HG02759 (cell line): ENCODE results near the gene NRXN2.

Experiments
- ATAC-seq: cut with Tn5 transposase; IDR thresholded peaks from one replicate; pipeline ENCODE4 v1.9.1; 2021; ENCODE audit warnings: mild to moderate bottlenecking, moderate library complexity; ENCODE audit not compliant: unreplicated experiment

Gene NRXN2

DNA sequence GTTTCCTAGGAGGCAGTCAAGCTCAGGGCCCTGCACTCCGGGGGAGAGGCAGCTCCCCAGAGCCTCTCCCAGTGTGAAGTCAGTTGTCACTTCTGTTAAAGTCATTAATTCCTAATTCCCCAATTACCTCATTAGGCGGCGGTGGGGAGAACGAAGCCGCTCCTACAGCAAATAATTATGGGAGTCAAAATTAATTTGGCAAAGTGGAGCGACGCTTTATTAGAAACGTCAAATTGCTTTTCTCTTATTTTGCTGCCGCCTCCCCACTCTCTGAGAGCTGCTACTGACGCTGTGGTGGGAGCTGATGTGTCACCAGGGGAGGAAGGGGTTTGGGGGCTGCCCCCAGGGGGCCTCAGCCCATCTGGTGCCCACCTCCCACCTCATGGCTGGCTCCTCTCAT, 90.3 kb downstream of the NRXN2 start:
- no peak for ATAC-seq

DNA sequence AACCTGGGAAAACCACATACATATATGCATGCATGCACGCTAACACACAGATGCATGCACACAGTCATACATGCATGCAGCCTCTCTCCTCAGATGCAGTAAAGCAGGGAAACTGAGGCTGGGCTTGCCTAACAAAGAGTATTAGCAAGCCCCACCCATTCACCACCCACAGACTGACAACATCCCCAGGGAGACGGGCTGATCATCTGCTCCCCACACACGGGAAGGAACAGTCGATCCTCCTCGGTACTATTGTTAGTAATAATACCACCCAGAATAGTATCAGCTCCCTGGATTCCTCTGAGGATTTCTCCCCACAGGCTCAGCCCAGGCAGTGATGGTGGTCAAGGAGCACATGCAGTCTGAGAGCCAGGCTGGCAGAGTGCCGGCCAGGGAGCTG, 90.8 kb downstream of the NRXN2 start:
- no peak for ATAC-seq

DNA sequence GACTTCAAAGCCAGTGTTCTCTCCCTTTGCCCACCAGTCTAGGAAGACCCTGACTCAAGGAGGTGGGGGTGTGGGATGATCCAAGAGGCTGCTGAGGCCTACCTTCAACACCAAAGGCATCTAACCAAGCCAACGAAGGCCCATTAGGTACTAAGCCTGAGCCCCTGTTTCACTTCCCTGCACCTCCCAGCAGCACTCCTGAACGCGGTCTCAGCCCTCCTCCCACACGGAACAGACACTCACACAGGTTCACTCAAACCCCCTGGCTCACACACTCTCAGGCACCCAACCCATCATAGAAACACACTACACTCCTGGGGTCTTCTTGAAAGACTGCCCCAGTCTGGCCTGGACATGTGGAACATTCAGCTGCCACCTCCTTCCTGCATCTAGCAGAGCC, 91.3 kb downstream of the NRXN2 start:
- ATAC-seq: no peak

DNA sequence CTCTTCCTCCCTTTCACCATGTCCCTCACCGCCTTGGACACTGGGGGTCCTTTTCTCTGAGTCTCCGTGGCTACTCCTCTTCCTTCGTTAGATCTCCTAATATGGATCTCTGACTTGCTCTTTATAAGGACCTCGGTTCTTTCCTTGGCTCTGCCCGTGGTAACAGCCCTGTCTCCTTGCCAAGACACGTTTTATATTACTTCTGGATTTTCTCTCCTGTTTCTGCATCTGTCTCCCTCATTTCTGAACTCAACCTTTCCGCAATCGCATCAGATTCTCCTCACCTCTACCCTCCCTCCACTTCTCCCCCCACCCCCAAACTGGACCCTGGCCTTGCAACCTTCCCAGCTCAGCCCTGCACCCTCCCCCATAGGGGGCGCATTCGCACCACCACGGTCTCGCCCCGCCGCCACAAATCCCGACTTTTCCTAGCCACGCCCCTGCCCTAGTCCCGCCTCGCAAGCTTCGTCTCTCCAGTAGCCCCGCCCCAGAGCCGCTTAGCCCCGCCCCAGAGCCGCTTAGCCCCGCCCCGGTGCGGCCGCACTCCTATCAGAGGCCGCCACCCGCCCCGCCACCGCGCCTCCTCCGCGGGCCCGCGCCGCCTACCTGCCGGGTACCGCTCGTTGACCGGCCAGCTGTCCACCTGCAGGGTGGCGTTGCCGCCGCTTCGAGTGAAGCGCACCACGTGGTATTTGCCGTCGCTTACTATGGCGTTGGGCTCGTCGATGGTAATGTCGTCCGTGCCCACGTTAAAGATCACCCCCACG, 93.0 kb downstream of the NRXN2 start:
- no peak for ATAC-seq

DNA sequence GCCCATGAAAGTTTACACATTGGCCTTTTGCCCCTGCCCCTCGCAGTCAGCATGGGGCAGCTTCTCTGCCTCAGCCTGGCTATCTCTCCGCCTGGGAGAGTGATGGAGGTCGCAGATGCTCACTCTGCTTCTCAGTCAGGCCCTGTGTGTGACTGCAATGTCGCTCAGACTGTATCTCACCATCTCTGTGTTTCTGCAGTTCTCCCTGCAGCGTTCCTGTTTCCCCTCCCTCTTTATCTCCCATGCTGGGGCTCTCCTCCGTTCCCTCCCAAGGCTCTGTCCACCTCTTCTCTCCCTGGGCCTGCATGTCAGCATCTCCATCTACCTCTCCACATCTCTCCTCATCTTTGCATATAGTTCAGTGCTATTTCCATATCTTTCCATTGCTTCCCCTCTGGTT, 93.9 kb downstream of the NRXN2 start:
- ATAC-seq: no peak

DNA sequence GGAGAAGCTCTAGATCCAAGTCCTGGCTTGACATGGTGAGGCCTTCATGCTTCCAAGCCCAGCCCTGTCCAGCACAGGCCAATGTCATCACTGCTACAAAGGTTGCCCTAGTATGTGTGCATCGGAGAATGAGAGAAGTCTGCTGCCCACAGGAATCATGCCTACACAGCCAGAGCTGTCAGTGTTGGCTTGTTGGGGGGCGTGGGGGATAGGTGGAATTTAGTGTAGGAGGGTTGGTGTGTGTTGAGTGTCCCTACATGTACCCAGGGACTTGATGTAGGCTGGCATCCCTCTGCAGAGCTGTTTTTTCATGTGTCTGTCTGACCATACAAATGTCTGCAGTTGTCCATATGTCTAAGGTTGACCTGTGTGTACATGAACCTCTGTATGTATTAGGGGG, 94.4 kb downstream of the NRXN2 start:
- ATAC-seq: no peak

DNA sequence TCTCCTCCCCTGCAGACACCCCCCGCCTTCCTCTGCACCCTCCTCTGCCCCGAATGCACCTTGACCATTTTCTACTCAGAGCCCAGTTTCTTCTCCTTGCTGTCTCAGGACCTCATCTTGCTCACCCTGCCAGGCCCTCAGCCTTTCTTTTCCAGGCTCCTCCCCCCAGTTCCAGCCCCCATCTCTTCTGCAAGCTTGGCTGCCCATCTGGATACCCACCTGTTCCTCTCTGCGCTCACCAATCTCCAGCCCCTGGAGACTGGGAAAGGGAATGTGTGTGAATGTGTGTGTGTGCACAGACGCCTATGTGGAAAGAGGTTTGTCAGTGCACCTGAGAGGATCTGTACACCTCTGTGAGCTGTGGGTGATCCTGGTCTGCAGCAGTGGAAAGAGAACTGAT, 95.6 kb downstream of the NRXN2 start:
- ATAC-seq: no peak

DNA sequence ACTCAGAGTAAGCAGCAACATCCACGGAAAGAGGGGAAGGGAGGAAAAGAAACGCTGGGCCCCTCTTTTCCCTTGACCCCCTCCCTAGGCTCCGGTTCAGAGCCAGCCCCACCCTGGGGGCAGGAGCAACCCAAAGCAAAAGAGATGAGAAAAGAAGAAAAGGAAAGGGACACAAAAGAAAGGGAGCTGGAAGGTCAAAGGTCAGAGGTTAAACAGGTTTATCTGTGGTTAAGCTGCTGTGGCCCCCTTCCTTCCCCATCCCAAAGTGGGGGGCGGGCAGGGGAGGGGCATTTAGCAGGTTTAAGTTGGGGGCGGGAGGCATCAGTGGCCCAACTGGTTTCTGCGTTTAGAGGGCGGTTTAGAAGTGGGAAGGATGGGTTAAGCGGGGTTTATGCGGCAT, 96.4 kb downstream of the NRXN2 start:
- no peak for ATAC-seq

DNA sequence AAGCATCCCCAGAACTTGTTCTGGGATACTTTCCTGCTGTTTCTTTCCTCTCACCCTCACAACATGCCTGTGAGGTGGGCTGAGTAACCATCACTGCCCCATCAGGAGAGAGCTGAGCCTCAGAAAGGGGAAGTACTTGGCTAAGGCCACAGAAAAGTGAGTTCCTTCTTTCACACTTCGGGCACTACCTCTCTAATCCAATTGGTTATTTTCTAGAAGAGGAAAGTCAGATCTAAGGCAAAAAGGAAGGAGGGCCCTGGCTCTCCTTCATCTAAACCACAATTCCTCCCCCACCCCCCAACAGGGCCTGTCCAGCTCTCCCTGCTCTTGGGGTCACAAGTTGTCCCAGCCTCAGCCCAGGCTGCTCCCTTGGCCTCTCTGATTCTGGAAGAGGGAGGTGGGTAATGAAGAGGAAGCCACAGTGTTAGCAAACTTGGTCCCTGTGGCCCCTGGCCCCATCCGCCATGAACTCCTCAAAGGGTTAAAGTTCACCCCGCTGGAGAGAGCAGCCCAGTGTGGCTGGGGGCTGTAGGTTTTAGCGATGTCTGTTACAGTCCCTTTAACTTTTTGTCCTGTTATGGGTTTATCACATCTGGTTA, 98.0 kb downstream of the NRXN2 start:
- ATAC-seq: no peak

DNA sequence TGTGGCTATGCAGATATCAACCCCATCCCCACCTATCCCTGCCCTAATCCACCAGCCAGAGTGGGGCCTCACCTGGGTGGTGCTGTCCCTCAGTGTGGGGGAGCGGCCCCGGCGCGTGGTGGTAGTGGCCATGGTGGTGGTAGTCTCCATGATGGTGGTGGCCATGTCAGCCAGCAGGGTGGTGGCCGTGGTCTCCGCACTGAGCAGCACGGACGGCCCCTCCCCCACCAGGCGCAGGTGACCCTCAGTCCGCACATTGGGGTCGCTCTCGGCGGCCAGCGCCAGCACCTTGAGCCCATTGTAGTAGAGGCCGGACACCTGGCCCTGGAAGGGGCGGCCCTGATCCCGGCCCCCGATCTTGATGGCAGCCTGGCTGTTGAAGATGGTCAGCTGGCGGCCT, 100.3 kb downstream of the NRXN2 start:
- no peak for ATAC-seq

DNA sequence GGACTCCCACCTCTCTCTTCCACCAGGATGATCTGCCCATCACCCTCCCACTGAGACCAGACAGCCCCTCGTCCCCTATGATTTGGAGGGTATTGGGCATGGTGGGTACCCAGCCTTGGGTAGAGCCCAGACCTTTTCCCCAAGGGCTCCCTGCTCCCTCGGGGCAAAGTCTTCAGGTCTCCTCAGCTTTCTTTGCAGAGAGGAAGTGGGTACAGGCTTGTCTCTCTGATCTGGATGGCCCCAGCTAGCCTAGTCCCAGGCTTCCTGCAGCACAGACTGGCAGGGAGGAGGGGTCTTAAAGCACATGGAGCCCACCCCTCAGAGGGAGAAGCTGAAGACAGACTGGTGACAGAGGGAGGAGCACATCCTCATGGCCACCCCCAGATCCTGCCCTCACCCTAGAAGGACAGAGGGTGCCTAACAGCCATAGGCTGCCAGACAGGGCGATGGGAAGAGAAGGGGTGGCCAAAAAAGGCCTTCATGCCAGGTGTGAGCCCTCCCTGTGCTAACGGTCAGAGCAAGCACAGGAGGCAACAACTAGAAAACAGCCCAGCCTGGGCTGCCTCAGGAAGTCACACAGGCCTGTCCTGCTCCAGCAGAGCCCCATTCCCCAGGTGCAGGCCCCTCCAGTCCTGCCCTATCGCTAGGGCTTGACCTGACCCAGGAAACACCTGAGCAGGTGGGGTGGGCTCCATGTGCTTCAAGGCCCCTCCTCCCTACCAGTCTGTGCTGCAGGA, 101.5 kb downstream of the NRXN2 start:
- no peak for ATAC-seq

DNA sequence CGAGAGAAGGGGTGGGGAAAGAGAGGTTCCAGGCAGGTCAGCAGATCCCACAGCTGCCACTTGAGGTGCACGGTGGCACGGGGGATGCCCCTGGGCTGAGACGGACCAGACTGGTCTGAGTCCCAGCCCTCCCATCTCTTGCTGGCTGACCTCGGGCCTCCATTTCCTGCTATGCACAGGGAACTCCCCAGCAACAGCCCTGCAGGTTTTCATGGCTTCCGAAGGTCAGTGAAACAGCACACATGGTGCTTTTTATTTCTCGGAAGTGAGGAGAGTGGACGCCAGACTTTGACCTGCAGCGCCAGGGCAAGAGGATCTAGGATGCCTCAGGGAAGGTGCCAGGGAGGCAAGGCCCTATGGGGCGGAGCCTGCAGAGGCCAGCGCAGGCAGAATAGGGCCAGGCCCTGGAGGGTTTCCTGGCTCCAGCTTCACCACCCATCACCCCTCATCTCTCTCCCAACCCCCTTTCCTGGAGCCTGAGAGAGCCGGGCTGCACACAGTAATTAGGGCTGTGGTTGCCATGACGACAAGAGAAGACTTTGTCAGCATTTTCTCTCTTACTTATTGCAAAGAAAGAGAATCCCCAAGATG, 102.5 kb downstream of the NRXN2 start:
- no peak for ATAC-seq

DNA sequence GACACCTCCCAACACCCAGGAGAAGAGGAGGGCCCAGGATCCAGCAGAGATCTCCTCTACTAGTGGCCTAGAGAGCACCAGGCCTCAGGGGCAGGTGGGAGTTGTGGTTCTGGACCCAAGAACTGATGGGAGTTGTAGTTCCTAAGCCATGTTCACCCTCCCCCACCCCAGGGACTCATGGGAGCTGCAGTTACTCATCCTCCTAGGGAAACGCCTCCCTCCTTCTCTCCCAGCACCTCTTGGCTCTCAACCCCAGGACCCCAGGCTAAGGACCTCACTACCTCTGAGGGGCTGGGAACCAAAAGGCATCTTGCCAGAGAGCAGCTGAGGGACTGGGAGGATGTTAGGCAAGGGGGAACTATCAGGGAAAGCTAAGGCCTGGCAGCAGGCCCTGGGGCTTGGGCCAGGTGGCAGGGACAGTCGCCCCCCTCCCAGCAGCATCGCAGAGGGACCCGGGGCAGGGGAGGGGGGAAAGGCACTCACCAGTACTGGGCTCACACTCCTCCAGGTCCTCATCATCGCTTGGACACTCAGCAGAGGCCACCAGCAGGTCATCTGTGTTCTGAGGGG, 103.1 kb downstream of the NRXN2 start:
- ATAC-seq: no peak

DNA sequence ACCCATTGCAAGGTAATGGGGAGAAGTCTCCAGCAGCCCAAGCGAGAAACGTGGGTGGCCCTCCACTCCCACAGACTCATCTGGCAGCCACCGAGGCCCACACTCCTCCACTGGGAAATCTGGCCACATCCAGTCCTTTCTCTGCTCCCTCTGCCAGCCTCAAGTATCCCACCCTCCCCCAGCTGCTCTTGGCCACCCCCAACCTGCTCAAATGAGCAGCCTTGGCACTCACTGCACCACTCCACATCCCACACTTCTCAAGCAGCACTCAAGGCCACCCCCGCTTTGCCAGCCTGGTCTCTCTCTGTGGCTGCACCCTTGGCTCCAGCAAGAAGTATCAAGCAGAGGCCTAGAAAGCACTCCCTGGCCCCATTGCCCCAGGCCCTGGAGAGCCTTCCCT, 103.8 kb downstream of the NRXN2 start:
- no peak for ATAC-seq

DNA sequence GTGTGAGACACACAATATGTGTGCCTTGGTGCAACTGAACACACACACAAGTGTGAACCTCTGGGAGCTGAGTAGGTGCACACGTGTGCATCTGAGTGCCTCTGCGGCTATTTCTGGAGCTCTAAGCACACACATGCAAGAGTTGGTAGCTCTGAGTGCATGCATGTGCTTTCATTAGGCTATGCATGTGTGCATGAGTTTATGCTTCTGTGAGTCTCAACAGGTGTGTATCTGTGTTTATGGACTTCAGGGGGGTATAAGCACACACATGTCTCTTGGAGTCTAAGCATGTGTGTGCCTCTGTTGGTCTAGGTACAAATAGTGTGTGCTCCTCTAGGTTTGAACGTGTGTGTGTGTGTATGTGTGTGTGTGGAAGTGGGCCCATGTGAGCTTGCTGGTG, 106.2 kb downstream of the NRXN2 start:
- no peak for ATAC-seq

DNA sequence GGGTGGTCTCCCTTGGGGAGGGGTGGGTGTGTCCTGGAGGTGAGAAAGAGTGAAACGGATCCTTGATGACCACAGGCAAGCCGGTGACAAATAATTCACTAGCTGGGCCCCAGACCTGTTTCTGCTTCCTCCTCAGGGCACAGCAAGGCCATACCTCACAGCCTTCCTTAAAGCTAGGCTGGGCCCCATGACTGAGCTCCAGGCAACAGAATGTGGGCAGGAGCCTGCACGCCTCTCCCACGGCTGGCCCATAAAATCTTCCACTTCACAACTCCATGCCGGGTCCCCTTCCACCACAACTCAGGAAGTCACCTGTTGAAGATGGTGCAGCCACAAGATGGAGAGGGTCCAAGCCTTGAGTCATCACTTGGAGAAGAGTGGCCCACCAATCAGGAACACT, 108.1 kb downstream of the NRXN2 start:
- no peak for ATAC-seq

DNA sequence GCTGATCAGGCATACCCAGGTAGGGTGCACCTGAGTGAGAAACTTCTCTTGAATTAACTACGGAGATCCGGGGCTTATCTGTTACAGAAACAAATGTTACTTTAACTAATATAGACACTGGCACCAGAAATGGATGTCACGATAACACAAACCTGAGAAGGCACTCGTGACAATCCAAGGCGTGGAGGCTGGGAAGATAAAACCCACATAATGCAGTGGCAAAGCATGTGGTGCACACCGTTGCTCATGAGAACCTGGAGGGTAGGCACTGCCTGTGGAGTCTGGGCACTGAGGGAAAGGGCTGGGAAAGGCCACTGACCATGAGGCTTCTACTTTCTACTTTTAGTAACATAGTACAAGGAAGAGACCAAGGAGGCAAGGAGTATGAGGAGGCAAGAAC, 109.3 kb downstream of the NRXN2 start:
- no peak for ATAC-seq

DNA sequence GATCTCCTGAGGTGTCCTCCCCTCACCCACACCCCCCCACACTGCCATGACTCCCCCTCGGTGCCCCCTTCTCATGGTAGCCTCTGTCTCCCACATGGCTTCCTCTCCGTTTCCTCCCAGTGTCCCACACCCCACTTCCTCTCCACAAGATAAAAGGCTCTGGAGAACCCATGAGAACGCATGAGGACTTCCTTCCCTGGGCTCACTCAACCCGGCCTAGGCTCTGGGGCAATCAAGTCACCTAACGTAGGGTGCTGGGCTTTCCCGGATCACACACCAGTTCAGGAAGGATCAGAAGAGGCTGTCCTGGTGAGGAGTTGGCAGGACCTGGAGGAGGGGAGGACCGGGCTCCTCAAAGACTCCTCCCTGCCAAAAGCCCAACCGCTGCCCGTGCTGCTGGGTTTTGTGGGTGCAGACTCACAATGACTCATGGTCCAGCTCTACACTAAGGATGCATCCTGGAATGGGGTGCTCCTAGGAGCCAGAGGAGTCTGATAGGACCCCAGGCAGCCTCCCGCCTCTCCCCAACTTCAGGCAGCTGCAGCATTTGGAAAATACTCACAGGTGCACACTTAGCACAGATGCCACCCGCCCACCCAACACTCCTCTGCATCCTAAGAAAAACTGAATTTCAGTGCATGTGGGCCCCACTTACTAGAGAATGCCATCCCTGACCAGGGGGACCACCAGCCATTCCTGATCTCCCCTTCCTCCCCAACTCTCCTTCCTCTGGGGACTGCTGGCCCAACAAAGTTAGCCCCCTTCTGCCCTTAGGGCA, 110.9 kb downstream of the NRXN2 start:
- ATAC-seq: no peak

DNA sequence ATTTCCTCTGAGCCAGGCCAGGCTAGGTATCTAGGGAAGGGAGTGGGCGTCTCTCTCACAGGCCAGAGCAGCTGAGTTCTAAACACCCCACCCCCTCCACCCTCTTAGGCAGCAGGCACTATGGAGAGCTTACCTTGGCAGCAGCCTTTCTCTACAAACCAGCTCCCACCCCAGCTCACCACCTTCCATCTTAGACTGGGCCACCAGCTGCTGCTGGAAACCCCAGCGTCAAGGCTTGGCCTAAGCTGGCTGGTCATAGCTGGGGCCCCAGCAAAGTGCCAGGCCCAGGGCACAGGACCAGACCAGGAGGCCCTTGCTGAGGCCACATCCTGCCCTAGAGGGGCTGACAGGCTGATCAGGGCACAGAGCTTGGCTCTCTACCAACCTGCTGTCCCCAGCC, 111.8 kb downstream of the NRXN2 start:
- ATAC-seq: no peak

DNA sequence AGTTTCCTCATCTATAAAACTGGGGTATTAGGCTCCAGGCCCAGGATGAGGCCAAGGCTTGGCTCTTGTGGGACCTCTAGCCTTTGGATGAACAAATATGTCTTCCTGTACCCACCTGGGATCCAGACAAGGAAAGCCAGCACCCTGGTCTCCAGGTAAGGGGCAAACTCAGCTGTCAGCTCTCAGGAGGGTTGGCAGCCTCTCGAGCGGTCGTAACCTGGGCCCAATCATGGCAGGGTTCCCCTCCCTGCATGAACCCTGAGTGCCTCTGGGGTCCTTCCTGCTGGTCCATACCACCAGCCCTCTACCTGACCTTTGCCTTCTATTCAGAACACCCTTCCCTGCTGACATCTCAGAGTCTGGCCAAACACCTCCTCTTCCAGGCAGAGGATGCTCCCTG, 112.4 kb downstream of the NRXN2 start:
- no peak for ATAC-seq
